Keratinocyte (primary cell): ENCODE data around the gene CLEC3B. TPM values are rescaled to one million over a fixed set of nuclear protein-coding genes. Genes with fewer than 3 reads are reported as not detected.

Experiments used
- DNase-seq: peaks from one replicate; pipeline ENCODE4 v3.0.0-alpha.2; 2011; ENCODE audit warnings: low read depth, missing footprints, low spot score
- FAIRE-seq: peaks from 2 replicates; lab custom pipeline; 2011; peaks lifted over from hg19 to GRCh38; lab: Jason Lieb, UNC
- H2AFZ ChIP-seq: 2 replicates; pipeline ENCODE4 v1.6.0; 2012; ENCODE audit warnings: low read length, control low read depth, inconsistent platforms; ENCODE audit not compliant: control insufficient read depth
- H3K27ac ChIP-seq: 2 replicates; pipeline ENCODE4 v1.5.1; 2011; ENCODE audit warnings: low read length; ENCODE audit not compliant: control insufficient read depth, insufficient read depth
- H3K27me3 ChIP-seq: 3 replicates; pipeline ENCODE4 v1.6.0; 2011; ENCODE audit warnings: low read length; ENCODE audit not compliant: control insufficient read depth, insufficient read depth; ENCODE audit errors: extremely low read depth
- H3K36me3 ChIP-seq, 2 experiments: 2 replicates in 1 of 2; 3 replicates in 1 of 2; pipeline ENCODE4 v1.5.1; 2011; ENCODE audit warnings: low read length in 2 of 2, mild to moderate bottlenecking in 1 of 2; ENCODE audit not compliant: control insufficient read depth in 2 of 2, insufficient read depth in 2 of 2; ENCODE audit errors: extremely low read depth in 1 of 2
- H3K4me1 ChIP-seq: 3 replicates; pipeline ENCODE4 v1.5.1; 2011; ENCODE audit warnings: low read length; ENCODE audit not compliant: control insufficient read depth, insufficient read depth; ENCODE audit errors: extremely low read depth
- H3K4me2 ChIP-seq: 3 replicates; pipeline ENCODE4 v1.6.0; 2011; ENCODE audit warnings: low read depth, low read length; ENCODE audit not compliant: control insufficient read depth, insufficient read depth; ENCODE audit errors: extremely low read depth
- H3K4me3 ChIP-seq, 3 experiments: fragments of 200-600 bp in 1 of 3; sonication (generic) in 1 of 3; 2 replicates in 2 of 3; 3 replicates in 1 of 3; pipeline ENCODE4 v1.5.1; 2011 to 2016; ENCODE audit warnings: low read length in 3 of 3, mild to moderate bottlenecking in 3 of 3, control low read depth in 2 of 3, inconsistent platforms in 1 of 3, low read depth in 1 of 3, mixed read lengths in 1 of 3, mixed run types in 1 of 3, moderate library complexity in 1 of 3; ENCODE audit not compliant: control insufficient read depth in 2 of 3, insufficient read depth in 2 of 3; ENCODE audit errors: extremely low read depth in 1 of 3
- H3K79me2 ChIP-seq: 2 replicates; pipeline ENCODE4 v1.6.0; 2012; ENCODE audit warnings: low read length; ENCODE audit not compliant: control insufficient read depth, insufficient read depth
- H3K9ac ChIP-seq: 3 replicates; pipeline ENCODE4 v1.6.0; 2011; ENCODE audit warnings: low read length; ENCODE audit not compliant: control insufficient read depth, insufficient read depth; ENCODE audit errors: extremely low read depth
- H3K9me1 ChIP-seq: 3 replicates; pipeline ENCODE4 v1.6.0; 2011; ENCODE audit warnings: low read length; ENCODE audit not compliant: control insufficient read depth, insufficient read depth; ENCODE audit errors: extremely low read depth
- H3K9me3 ChIP-seq: 2 replicates; pipeline ENCODE4 v1.5.1; 2012; ENCODE audit warnings: low read depth, low read length; ENCODE audit not compliant: control insufficient read depth
- H4K20me1 ChIP-seq: 3 replicates; pipeline ENCODE4 v1.6.0; 2011; ENCODE audit warnings: low read length; ENCODE audit not compliant: control insufficient read depth, insufficient read depth; ENCODE audit errors: extremely low read depth
- EZH2 ChIP-seq: IDR thresholded peaks from one replicate; pipeline ENCODE4 v1.6.1; 2012; ENCODE audit warnings: inconsistent platforms, mild to moderate bottlenecking, low read length, moderate library complexity
- dilution Hi-C: fragments of 300-500 bp; cut with MboI; formaldehyde crosslinking; loops from one replicate; pipeline ENCODE4 v1.7.0; 2020; ENCODE audit warnings: low sequenced_read_pairs; ENCODE audit not compliant: extremely low pct_ligation_motif_present
- polyA plus RNA-seq, 5 experiments: library from polyadenylated mRNA; depleted of rRNA in 3 of 5; stranded (reverse) in 3 of 5; stranded (forward) in 1 of 5; unstranded in 1 of 5; fragments of >200 nt; gene quantifications; 1 replicate in 1 of 5; 2 replicates in 3 of 5; 3 replicates in 1 of 5; pipeline versions ENCODE4 v1.2.1 to v1.2.3, GENCODE V29; 2011 to 2012; ENCODE audit warnings: missing spikeins in 2 of 5, low read depth in 1 of 5, low replicate concordance in 1 of 5
- TF ChIP-seq, protein P1 (sequence below), 3 experiments: IDR thresholded peaks in 1 of 3; conservative IDR thresholded peaks in 1 of 3; optimal IDR thresholded peaks in 1 of 3; 2 replicates in 2 of 3; 3 replicates in 1 of 3; pipeline versions ENCODE3 to v1.5.1; 2011; ENCODE audit warnings: low read length in 3 of 3, mild to moderate bottlenecking in 3 of 3, moderate library complexity in 2 of 3, control low read depth in 1 of 3, inconsistent platforms in 1 of 3; ENCODE audit not compliant: insufficient read depth in 2 of 3; ENCODE audit errors: extremely low read depth in 1 of 3

The CLEC3B gene
- polyA plus RNA-seq, 1 donor (not counting 4 experiments of a cell fraction or from before 2014, with no cell fraction given), result not detected

DNA sequence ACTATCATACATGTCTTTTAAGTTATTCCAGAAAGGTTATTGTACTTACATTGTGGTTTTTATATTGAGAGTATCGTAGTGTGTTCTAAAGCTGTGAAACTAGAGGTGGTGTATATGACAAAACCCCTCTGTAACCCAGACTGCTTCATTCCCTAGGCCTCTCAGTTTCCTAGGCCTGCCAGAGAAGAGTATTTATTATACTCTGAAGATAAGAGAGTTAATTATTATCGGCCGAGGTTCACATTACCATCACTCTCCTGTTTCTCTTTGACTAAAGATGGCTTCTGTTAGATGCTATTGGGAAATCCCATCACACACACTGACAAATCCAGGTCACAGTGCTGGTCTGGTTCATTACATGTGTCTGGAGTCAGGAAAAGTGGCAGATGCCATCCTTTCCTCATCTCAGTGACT, 29.5 kb upstream of the CLEC3B start:
- Histone ChIP-seq H3K27ac (no peak overlapping the region), H3K4me3 (no peak overlapping the region), H3K79me2 (peaks cover 9% of the 10 kb centered on the region), H3K9ac (no peak overlapping the region), H3K4me2 (no peak overlapping the region), H3K9me3 (no peaks in the 10 kb centered on the region), H2AFZ (no peak overlapping the region), H3K4me1 (peaks cover 39% of the 10 kb centered on the region), H3K9me1 (peaks cover 5% of the 10 kb centered on the region), H4K20me1 (no peaks in the 10 kb centered on the region), H3K27me3 (no peaks in the 10 kb centered on the region), H3K36me3 (peaks cover 16 to 40% of the 10 kb centered on the region in 2 experiments)
- TF ChIP-seq EZH2, result no peak
- TF ChIP-seq, protein P1, sequence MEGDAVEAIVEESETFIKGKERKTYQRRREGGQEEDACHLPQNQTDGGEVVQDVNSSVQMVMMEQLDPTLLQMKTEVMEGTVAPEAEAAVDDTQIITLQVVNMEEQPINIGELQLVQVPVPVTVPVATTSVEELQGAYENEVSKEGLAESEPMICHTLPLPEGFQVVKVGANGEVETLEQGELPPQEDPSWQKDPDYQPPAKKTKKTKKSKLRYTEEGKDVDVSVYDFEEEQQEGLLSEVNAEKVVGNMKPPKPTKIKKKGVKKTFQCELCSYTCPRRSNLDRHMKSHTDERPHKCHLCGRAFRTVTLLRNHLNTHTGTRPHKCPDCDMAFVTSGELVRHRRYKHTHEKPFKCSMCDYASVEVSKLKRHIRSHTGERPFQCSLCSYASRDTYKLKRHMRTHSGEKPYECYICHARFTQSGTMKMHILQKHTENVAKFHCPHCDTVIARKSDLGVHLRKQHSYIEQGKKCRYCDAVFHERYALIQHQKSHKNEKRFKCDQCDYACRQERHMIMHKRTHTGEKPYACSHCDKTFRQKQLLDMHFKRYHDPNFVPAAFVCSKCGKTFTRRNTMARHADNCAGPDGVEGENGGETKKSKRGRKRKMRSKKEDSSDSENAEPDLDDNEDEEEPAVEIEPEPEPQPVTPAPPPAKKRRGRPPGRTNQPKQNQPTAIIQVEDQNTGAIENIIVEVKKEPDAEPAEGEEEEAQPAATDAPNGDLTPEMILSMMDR (optimal IDR thresholded peaks at IDR 0.05 in 1 of 3, IDR thresholded peaks at IDR 0.05 in 1 of 3, conservative IDR thresholded peaks at IDR 0.05 in 1 of 3; ENCODE audit: extremely low read depth in 1 of 3, insufficient read depth in 2 of 3, low read length in 3 of 3), result no peak
- dilution Hi-C loops, result no loop called here
- FAIRE-seq, result no peak
- no peak for DNase-seq

DNA sequence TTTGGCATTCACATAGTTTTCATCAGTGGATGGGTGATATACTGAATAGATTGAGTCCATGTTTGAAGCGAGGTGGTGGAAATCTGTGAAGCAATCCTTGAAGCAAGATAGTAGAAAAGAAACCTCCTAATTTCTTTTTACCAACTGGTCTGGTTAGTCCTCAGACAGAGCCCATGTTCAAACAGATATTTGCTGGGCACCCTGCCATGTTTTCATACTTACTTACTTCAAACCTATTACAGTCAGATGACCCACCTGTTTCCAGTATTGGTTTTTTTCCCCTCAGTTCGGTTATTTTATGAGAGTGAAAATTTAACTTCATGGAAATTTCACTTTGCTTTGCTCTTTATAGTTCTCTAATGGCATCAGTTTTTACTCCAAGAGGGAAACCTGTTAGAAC, 26.3 kb upstream of the CLEC3B start:
- no peak for FAIRE-seq
- DNase-seq, result no peak
- no peak for TF ChIP-seq EZH2
- TF ChIP-seq, protein P1 (optimal IDR thresholded peaks at IDR 0.05 in 1 of 3, IDR thresholded peaks at IDR 0.05 in 1 of 3, conservative IDR thresholded peaks at IDR 0.05 in 1 of 3; ENCODE audit: extremely low read depth in 1 of 3, insufficient read depth in 2 of 3, low read length in 3 of 3), result no peak
- H3K27me3 ChIP-seq, result no peaks in the 10 kb centered on the region
- dilution Hi-C loops, result no loop called here
- peaks cover 8% of the 10 kb centered on the region for H3K4me1 ChIP-seq
- no peak overlapping the region for H2AFZ ChIP-seq
- no peak overlapping the region for H3K4me2 ChIP-seq
- peaks cover 7% of the 10 kb centered on the region for H3K79me2 ChIP-seq
- H3K27ac ChIP-seq, result no peak overlapping the region
- H3K36me3 ChIP-seq, result peaks cover 33 to 51% of the 10 kb centered on the region in 2 experiments
- H3K9me1 ChIP-seq, result peaks cover 2% of the 10 kb centered on the region
- no peak overlapping the region for H3K9ac ChIP-seq
- H4K20me1 ChIP-seq, result no peaks in the 10 kb centered on the region
- H3K9me3 ChIP-seq, result no peaks in the 10 kb centered on the region
- H3K4me3 ChIP-seq, result no peak overlapping the region
